ENCODE data around the gene SLC27A3. TPM values are rescaled to one million over a fixed set of nuclear protein-coding genes. Genes with fewer than 3 reads are reported as not detected.
"Not testable (repeated sequence)": the region's sequence is repeated elsewhere in the genome, so short reads cannot be mapped to it uniquely, and the experiment has no call there.

Gene SLC27A3
- total RNA-seq, 2 donors from 2014 or later, result 27.4 to 30.9 TPM

- intact Hi-C loops (cut with DNase I), result loop anchor here (5.0 kb wide), 1 partner anchor 182 kb away; no protein-coding TSS in a partner anchor
- H3K4me1 ChIP-seq (replicated peaks), result peaks cover 13% of the 10 kb centered on the region
- no peak overlapping the region for H3K27ac ChIP-seq
- H3K9me3 ChIP-seq, result no peaks in the 10 kb centered on the region
- no peak for DNase-seq (ENCODE audit: low spot score)
- H3K27me3 ChIP-seq (replicated peaks; ENCODE audit: insufficient read depth), result no peaks in the 10 kb centered on the region
- H3K4me3 ChIP-seq, result no peak overlapping the region
- peaks cover 0 to 2% of the 10 kb centered on the region in 2 donors for H3K36me3 ChIP-seq
- TF ChIP-seq POLR2AphosphoS5 (IDR thresholded peaks at IDR 0.05), result no peak
- TF ChIP-seq CTCF (IDR thresholded peaks at IDR 0.05), result no peak
- TF ChIP-seq POLR2A (IDR thresholded peaks at IDR 0.05), result no peak
- 93% methylated on average over 2 of the region's 2 CpGs for WGBS
Observed at GRCh38 chr1:153754266-153754665, 20.9 kb upstream of the SLC27A3 start.

GRCh38 chr1:153760440-153760839 is 14.8 kb upstream of the SLC27A3 start:
- Histone ChIP-seq H3K4me3 (no peak overlapping the region), H3K9me3 (no peaks in the 10 kb centered on the region), H3K36me3 (peaks cover 0 to 5% of the 10 kb centered on the region in 2 donors), H3K27ac (no peak overlapping the region), H3K4me1 (replicated peaks) (no peaks in the 10 kb centered on the region), H3K27me3 (replicated peaks; ENCODE audit: insufficient read depth) (no peaks in the 10 kb centered on the region)
- TF ChIP-seq POLR2A (IDR thresholded peaks at IDR 0.05) (no peak), CTCF (IDR thresholded peaks at IDR 0.05) (no peak), POLR2AphosphoS5 (IDR thresholded peaks at IDR 0.05) (no peak)
- DNase-seq (ENCODE audit: low spot score), result no peak
- 95% methylated on average over 4 of the region's 4 CpGs for WGBS
- intact Hi-C loops (cut with DNase I), result no loop called here

GRCh38 chr1:153763365-153764225 is 11.6 kb upstream of the SLC27A3 start:
- WGBS, result 73% methylated on average over 7 of the region's 7 CpGs
- no peaks in the 10 kb centered on the region for H3K4me1 ChIP-seq (replicated peaks)
- H3K4me3 ChIP-seq, result no peak overlapping the region
- H3K9me3 ChIP-seq, result no peaks in the 10 kb centered on the region
- H3K27ac ChIP-seq, result no peak overlapping the region
- H3K36me3 ChIP-seq, result peaks cover 0 to 16% of the 10 kb centered on the region in 2 donors
- TF ChIP-seq CTCF (IDR thresholded peaks at IDR 0.05), result no peak
- no peak for TF ChIP-seq POLR2AphosphoS5 (IDR thresholded peaks at IDR 0.05)
- no peak for TF ChIP-seq POLR2A (IDR thresholded peaks at IDR 0.05)
- intact Hi-C loops (cut with DNase I), result no loop called here
- no peaks in the 10 kb centered on the region for H3K27me3 ChIP-seq (replicated peaks; ENCODE audit: insufficient read depth)
- no peak for DNase-seq (ENCODE audit: low spot score)

DNA sequence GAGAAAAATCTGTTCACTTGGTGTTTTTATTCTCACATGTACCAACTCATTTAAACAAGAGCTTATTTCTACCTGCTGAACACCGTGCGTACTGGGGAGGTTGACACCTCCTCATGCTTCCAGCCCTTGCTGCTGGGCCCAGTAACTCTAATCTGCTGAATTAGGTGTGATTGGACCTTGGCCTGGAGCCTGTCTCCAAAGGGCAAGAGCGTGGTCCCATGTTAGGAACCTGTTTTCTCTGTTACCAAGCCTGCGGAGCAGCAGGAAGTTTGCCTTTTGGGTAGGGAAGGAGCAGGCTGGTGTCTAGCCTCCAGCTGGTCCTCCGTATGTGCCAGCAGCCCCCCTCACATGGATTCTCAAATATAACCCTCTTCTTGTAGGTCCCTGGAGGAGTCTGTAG is 10.9 kb upstream of the SLC27A3 start:
- peaks cover 0 to 16% of the 10 kb centered on the region in 2 donors for H3K36me3 ChIP-seq
- no peaks in the 10 kb centered on the region for H3K9me3 ChIP-seq
- 88% methylated on average over 5 of the region's 5 CpGs for WGBS
- TF ChIP-seq CTCF (IDR thresholded peaks at IDR 0.05) (no peak), POLR2AphosphoS5 (IDR thresholded peaks at IDR 0.05) (no peak), POLR2A (IDR thresholded peaks at IDR 0.05) (no peak)
- DNase-seq (ENCODE audit: low spot score), result no peak
- no peaks in the 10 kb centered on the region for H3K4me1 ChIP-seq (replicated peaks)
- intact Hi-C loops (cut with DNase I), result no loop called here
- no peak overlapping the region for H3K27ac ChIP-seq
- no peak overlapping the region for H3K4me3 ChIP-seq
- no peaks in the 10 kb centered on the region for H3K27me3 ChIP-seq (replicated peaks; ENCODE audit: insufficient read depth)

GRCh38 chr1:153766663-153767062 is 8.5 kb upstream of the SLC27A3 start:
- H3K9me3 ChIP-seq; intact Hi-C loops (cut with DNase I); H3K27ac ChIP-seq; H3K4me1 ChIP-seq (replicated peaks); DNase-seq (ENCODE audit: low spot score); H3K27me3 ChIP-seq (replicated peaks; ENCODE audit: insufficient read depth); H3K4me3 ChIP-seq: not testable (repeated sequence)
- 92% methylated on average over 10 of the region's 10 CpGs for WGBS
- H3K36me3 ChIP-seq, result peaks cover 0 to 11% of the 10 kb centered on the region in 2 donors
